ENCODE data around the gene HEXD.

The HEXD gene

DNA sequence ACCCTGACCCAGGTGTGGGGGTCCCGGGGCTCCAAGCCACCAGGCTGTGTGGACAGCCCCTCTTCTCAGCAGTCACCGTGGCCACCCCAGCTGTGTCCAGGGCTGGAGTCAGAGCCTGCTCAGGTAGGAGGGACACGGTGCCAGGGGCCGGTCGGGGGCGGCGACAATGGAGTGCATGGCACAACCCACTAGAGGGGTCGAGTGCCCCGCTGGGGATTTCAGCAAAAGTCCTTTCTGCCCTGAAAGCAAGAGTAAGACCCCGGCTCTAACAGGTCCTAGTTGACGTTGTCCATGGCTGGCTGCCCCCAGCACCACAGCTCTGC is 35.3 kb upstream of the HEXD start:
- no peak for DNase-seq

DNA sequence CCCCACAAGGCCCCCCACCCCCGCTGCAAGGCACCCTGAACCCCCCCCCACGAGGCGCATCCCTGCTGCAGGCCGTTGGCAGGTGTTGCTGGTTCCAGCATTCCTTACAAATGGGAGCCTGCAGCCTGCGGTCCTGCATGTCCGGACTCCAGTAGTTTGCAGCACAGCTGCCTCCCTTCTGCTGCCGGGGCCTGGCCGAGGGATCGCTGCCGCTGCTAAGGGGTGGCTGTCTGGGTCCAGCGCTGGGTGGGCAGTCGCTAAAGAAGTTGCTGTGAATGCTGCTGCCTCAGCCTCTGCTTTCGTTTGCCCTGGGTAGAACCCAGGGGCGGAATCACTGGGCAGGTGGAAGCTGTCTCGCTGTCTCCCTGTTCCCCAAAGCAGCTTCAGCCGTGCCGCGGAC is 34.7 kb upstream of the HEXD start:
- DNase-seq: no peak

DNA sequence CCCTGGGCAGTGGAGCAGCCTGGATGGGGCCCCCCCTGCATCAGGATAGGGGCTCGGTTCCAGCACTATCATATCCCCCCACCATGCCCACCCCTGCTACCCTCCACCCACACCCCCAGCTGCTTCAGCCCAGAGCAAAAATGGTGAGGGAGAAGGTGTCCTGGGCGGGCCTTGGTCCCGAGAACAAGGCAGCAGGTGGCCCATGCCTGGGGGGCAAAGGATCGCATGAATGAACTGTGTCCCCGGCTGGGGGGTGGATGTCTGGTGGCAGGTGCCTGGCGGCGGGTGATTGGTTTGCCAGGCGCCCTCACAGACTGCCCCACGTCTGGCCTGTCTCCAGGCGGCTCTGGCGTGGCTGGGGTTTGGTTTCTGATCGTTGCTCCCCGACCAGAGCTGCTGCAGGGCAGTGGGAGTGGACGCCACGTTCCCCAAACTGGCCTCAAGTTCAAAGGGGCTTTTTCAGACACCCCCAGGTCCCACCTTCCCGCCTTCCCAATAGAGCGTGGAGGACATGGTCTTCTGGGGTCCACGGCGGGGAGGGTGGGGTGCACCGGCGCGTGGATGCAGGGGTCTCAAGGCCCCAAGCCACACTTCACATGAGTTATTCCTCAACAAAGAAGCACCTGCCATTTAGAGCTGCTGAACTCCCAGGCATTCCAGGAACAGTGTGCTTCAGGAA is 34.0 kb upstream of the HEXD start:
- no peak for DNase-seq

DNA sequence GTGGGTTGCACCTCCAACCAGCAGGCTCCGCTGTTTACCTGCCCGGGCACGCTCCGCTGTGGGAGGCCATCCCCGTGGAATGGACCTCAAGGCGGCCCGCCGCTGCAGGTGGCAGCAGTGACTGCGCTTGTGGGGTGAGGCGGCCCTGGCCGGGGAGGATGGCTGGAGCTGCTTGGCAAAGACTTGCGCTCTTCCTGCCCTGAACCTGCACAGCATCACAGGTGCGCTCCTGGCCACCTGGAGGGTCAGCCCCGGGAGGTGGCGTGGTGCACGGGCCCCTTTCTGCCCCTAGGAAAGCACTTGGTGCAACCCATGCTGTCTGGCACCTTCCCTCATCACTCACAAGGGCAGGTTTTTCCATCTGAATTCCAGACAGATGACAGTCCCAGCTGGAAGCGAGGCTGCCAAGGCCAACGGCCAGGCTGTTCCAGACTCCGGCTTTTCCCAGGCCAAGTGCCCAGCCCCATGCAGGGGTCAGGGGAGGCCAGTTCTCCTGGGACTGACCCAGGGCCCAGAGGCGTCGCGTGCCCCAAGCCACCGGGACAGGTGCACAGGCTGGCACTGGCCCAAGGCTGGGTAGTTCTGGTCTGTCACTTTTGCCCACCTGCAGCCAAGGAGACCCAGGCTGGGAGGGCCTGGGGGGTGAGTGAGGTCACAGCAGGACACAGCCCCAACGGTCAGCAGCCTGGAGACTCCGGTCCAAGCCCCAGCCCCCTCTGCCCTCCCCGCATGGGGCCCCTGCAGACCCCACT is 33.2 kb upstream of the HEXD start:
- DNase-seq: no peak

DNA sequence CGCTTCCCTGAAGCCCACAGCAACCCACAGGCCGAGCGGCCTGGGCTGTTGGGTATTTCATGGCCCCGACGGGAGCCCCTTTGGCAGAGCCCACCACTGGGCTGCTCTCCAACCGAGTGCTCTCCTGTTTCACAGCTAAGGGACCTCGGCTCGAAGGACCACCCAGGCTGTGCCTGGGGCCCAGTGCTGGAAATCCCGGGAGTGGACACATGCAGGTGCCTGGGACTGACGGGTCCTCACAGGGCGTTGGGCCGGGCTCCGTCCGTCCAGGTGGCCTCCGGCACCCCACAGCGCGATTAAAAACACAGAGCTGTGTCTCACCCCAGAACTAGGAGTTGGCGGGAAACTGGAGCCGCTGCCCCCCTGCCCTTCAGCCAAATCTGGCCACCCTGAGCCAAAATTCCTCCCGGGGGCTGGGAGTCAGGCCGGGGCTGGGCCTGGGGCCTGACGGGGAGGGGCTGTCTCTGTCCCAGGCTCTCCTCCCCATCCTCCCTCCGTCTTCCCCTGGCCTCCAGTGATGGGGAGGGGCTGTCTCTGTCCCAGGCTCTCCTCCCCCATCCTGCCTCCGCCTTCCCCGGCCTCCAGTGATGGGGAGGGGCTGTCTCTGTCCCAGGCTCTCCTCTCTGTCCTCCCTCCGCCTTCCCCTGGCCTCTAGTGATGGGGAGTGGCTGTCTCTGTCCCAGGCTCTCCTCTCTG is 32.4 kb upstream of the HEXD start:
- no peak for DNase-seq

DNA sequence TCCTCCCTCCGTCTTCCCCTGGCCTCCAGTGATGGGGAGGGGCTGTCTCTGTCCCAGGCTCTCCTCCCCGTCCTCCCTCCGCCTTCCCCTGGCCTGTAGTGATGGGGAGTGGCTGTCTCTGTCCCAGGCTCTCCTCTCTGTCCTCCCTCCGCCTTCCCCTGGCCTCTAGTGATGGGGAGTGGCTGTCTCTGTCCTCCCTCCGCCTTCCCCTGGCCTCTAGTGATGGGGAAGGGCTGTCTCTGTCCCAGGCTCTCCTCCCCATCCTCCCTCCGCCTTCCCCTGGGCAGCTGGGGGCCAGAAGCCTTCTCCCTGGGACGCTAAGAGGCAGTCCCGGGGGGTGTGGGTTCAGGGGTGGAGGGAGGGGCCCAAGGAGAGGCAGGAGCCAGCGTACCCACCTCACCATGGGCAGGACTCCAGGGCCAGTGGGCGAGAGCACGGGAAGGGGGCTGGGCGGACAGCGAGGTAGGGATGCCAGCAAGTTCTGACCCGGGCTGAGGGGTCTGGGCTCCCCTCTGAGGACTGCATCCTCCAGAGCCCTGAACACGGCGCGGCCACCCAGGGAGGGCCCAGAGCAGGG is 31.8 kb upstream of the HEXD start:
- DNase-seq: no peak

DNA sequence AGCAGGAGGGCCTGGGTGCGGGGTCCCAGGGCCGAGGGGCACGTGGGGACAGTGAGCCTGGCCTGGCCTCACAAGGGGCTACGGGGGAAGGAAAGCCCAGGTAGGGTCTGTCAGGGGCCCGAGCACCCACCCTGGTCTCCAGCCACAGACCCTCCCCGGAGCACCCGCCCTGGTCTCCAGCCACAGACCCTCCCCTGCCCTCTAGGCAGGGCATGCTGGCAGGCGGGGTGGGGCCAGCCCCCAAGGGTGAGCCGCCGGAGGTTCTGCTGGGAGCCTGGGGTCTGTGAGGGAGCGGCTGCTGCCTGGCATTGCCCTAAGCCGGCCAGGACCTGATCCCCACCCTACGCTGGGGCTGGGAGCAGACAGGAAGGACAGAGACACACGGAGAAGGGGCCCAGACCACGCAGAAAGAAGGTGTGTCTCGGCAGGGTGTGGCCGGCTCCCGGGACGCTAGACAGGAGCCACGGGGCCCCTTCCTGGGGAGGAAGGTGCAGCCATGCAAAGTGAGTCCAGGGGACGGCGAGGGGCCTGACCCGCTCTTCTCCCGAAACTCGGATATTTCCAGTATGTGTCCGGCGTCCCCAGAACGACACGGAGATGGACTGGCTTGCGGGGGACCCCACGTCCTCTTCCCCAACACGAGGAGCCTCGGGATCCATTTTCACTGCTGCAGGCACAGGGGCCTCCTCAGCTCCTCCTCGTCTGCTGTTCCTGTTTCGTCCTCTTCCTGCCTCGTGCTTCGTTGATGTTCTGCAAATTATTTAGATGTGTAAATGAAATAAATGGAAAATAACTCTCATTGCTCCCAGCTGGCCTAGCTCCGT is 31.1 kb upstream of the HEXD start:
- DNase-seq: no peak

DNA sequence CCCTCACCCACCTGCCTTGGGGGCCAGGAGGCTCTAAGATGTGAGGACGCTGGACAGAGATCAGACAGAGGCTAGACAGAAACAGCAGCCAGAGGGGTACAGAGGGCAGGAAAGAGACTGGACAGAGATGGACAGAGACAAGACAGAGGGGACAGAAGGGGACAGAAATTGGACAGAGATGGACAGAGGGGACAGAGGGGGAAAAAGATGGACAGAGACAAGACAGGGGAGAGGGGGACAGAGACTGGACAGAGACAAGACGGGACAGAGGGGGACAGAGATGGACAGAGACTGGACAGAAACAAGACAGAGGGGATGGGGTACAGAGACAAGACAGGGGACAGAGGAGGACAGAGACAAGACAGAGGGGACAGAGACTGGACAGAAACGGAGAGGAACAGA is 30.4 kb upstream of the HEXD start:
- DNase-seq: no peak

DNA sequence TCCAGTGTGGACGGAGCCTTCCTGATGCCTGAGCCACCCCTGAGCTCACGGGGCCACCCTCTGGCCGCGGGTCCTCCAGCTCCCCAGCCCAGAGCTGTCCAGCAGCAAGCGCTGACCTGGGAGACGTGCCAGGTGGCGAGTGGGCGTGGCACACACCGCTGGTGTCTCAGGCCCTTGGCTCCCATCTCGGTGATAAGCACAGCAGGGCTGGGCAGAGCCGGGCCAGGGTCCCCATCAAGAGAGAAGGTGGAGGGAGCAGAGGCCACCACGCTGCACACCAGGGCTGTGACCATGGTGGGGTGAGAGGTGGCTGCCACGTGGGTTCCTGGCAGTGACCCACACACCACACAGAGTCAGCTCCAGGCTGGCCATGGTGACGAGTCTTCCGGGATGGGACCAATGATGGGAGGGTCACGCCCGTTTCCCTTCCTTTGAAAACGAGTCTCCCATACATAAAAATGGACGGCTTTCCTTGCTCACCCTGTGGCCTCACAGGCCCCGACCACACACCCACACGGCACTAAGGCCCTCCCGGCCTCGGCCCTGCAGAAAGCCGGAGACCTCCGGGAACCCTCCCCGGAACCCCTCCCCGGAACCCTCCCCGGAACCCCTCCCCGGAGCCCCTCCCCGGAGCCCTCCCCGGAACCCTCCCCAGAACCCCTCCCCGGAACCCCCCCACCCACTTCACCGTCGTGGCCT is 29.8 kb upstream of the HEXD start:
- DNase-seq: no peak

DNA sequence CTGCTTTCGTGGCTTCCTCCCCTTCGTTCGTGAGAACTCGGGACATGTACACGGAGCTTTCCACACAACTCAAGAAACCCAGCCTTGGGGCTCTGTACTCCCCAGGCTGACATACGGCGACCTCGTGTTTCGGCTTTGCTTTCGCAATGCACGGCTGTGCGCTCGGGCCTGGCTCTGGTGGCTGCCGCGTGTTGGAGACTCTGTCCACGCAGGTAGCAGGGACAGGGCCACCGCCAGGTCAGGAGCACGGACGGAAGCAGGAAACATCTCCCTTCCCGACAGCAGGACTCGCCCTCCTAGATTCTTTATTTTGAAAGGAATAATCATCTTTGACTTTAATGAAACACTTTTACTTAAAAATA is 29.2 kb upstream of the HEXD start:
- no peak for DNase-seq

DNA sequence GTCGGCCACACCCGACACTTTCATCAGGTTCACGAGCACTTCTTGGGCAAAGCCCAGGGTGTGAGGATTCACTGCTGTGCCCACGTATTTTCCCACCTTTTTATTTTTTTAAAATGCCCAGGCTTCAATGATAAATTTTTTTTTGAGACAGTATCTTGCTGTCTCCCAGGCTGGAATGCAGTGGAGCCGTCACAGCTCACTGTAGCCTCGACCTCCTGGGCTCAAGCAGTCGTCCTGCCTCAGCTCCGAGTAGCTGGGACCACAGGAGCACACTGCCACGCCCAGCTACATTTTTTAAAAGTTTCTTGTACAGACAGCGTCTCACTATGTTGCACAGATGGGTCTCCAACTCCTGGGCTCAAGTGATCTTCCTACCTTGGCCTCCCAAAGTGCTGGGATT is 28.8 kb upstream of the HEXD start:
- DNase-seq: no peak

DNA sequence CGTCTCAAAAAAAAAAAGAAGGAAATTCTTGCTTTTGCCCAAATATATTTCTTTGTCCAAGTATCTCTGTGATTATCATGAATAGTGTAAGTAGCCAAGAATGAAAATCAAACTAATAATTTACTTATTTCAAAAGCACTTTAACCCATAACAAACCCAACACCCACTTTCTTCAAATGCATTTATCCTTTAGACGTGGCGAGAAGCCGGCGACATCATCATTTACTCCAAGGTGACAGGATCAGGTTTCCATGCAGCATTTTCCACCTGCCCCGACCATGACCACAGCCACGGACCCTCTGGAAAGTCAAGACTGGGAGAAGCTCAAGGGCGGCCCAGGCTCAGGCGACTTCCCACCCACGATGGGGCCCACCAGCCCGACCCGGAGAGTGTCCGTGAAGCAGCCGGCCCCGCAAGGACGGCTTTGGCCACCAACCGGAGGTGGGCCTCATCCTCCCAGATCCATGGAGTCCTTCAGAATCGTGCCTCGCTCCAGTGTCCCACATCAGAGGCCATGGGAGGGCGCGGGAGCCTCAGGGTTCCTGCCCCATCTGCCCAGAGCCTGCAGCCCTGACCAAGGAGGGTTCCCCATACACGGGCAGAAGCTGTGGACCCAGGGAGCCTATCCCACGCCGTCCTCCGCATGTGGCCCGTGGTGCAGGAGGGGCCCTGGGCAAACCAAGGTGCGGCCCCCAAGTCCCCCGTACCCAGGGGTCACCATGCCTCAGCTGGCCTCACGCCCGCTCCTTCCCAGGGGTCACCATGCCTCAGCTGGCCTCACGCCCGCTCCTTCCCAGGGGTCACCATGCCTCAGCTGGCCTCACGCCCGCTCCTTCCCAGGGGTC is 27.9 kb upstream of the HEXD start:
- DNase-seq: no peak

DNA sequence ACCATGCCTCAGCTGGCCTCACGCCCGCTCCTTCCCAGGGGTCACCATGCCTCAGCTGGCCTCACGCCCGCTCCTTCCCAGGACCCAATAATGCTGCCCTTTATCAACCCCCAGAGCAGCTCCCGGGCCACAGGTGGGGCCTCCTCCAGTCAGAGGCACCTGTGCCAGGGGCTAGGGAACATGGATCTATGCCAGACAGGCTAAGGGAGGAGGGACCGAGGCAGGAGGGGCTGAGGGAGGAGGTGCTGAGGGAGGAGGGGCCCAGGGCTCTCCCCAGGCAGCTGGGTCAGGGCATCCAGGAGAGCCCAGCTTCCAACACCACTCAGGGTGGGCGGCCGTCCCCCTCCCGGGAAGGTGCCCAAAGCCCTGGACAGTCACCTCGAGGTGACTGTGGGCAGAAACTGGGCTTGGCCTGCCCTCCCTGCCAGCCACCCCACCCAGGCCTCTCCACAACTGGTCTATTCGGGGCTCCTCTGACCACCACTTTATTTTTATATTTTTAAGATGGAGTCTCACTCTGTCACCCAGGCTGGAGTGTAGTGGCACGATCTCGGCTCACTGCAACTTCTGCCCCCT is 27.2 kb upstream of the HEXD start:
- no peak for DNase-seq

DNA sequence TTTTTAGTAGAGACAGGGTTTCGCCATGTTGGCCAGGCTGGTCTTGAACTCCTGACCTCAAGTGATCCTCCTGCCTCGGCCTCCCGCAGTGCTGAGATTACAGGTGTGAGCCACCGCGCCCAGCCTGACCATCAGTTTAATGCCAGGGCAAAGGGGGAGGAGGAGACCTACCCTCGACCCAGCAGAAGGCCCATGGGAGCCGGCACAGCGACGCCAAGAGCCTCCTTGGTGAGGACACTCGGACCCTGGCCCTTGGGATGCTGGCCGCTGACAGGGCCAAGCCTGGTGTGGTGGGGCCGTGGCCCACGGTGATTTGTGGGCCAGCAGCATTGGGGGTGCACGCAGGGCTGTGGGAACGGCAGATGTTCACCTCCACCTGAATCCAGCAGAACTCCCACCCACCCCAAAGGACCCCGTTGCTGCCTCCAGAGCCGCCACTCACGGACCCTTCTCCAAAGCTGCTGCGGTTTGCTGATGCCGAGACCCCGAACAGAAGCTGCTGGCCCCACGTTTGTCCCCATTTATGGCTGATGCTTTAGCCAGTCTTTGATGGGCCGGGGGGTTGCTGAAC is 26.6 kb upstream of the HEXD start:
- no peak for DNase-seq

DNA sequence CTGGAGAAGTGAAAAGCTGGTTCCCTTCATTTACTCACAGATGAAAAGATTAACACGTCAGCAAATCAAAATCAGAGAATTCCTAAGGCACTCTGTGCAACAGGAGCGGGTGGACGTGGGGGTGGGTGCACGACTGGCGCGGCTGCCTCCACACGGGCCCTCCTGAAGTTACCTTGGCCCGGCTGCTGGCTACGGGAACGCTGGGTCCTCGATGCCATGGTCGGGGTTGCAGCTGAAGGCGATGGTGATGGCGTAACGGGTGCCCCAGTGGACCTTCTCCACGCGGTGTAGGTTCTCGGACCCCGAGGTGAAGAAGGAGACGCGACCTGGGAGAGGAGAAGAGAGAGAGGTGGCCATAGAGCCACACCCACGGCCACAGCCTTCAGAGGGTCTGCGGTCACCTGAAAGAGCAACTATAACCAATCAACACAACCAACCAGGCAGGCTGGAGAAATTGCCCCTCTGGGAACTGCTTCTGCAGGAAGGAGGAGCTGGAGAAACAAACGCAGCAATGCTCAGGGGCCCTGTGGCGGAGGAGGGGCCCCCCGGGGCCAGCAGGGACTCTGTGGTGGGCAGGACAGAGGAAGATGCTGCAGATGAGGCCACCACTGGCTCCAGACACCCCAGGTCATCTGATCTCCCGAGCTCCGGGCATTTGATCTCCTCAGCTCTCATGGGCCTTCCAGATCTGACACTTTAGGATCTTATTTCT is 25.8 kb upstream of the HEXD start:
- DNase-seq: no peak

DNA sequence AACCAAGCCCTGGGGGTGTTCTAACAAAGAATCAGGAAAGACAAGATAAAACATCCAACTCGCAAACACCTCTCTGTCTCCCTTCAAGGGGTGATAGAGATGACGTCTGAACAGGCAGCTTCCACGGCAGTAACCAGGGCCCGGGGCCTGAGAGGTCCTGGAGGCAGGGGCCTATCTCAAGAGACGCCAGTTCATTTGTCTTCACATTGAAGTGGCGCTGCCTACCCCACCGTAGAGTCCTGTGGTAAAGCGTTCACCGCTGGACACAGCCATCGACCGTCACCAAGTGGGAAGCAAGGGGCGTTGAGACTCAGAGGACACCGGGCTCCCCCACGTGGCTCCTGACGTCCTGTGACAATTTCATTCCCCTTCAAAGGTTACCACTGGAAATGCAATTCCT is 25.2 kb upstream of the HEXD start:
- no peak for DNase-seq

DNA sequence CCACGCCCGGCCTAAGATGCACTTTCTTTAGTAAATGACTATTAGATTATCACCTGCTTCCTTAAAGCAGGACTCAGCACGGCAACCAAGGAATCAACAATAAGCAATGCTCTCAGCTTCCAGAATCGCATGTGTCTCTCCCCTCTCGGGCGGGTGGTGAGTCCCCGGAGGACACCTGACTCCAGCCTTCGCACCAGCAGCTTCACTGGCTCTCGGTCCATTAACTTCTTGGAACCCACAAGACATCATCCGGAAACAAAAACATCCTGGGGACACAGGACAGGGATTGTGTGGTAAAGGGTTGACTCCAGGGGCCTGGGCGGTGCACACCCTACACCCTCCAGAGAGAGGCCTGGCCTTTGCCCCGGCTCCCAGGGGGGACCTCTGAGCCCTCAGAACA is 23.9 kb upstream of the HEXD start:
- DNase-seq: no peak

DNA sequence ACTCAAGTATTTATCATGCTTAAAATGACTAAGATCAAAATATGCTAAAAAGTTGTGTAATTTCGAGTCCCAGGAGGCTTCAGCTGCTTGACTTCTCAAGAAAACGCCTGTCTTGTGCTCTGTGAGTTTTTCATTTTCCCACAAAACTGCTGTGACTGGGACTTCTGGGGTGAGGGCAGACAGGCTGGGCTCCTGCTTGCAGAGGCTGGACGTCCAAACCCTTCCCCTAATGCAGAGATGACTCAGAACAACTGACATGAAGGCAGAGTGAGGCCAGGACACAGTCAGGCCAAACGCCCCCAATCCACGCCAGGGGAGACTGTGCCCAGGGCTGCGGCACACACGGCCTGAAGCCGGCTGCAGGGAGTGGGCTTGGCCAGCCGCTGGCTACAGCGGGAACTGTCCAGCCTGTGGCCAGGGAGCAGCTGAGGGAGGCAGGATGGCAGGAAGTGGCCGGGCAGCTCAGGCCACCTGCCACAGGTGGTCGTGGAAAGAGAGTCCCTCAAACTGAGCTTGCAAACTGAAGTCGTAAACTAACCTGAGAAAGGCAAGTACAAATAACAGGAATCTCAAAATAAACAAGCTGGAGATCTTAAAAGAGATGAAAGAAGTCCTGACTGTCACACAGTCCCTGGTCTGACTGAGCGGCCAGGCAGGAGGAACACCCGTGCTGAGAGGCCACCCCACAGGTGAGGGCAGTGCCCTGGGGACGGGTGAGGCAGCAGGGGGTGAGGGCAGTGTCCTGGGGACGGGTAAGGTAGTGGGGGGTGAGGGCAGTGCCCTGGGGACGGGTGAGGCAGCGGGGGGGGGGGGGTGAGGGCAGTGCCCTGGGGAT is 21.3 kb upstream of the HEXD start:
- DNase-seq: no peak

All from NCI-H2227 treated with DMSO at 0.1 percent for 48 hours (cell line).